H9 (cell line): ENCODE measurements around the gene CHL1. TPM values are rescaled to one million over a fixed set of nuclear protein-coding genes. Genes with fewer than 3 reads are reported as not detected.

Experiments used
- DNase-seq: peaks from one replicate; pipeline ENCODE4 v3.0.0-alpha.2; 2017
- H2AFZ ChIP-seq: one replicate; pipeline ENCODE4 v1.6.1; 2013; ENCODE audit warnings: mild to moderate bottlenecking, low read length, control low read depth, moderate library complexity
- H2AK5ac ChIP-seq: 2 replicates; pipeline ENCODE4 v1.6.1; 2013; ENCODE audit warnings: low read length, control low read depth, mixed read lengths; ENCODE audit not compliant: insufficient read length
- H2BK120ac ChIP-seq: one replicate; pipeline ENCODE4 v1.6.1; 2013; ENCODE audit warnings: low read depth, mild to moderate bottlenecking, low read length, control low read depth, inconsistent platforms; ENCODE audit not compliant: poor library complexity, severe bottlenecking
- H2BK12ac ChIP-seq: 2 replicates; pipeline ENCODE4 v1.6.1; 2013; ENCODE audit warnings: low read length, control low read depth, mixed read lengths, low read depth; ENCODE audit not compliant: insufficient read length
- H2BK15ac ChIP-seq: 2 replicates; pipeline ENCODE4 v1.6.1; 2013; ENCODE audit warnings: low read depth, low read length, control low read depth
- H2BK20ac ChIP-seq: one replicate; pipeline ENCODE4 v1.6.1; 2013; ENCODE audit warnings: low read depth, mild to moderate bottlenecking, low read length, control low read depth, inconsistent platforms; ENCODE audit not compliant: poor library complexity, severe bottlenecking
- H2BK5ac ChIP-seq: 2 replicates; pipeline ENCODE4 v1.6.1; 2013; ENCODE audit warnings: low read length, control low read depth, mixed read lengths; ENCODE audit not compliant: insufficient read length
- H3K14ac ChIP-seq: 2 replicates; pipeline ENCODE4 v1.6.1; 2013; ENCODE audit warnings: low read length, control low read depth; ENCODE audit not compliant: insufficient read depth
- H3K18ac ChIP-seq: 2 replicates; pipeline ENCODE4 v1.6.1; 2013; ENCODE audit warnings: low read depth, mild to moderate bottlenecking, mixed read lengths, low read length, control low read depth; ENCODE audit not compliant: insufficient read length
- H3K23ac ChIP-seq: 2 replicates; pipeline ENCODE4 v1.6.1; 2013; ENCODE audit warnings: low read length, control low read depth, mixed read lengths, low read depth; ENCODE audit not compliant: insufficient read length
- H3K23me2 ChIP-seq: 2 replicates; pipeline ENCODE4 v1.6.1; 2013; ENCODE audit warnings: low read depth, mild to moderate bottlenecking, mixed read lengths, low read length, control low read depth; ENCODE audit not compliant: insufficient read length, poor library complexity, severe bottlenecking
- H3K27ac ChIP-seq: 2 replicates; pipeline ENCODE4 v1.5.1; 2013; ENCODE audit warnings: low read length, control low read depth, mixed read lengths, low read depth; ENCODE audit not compliant: insufficient read length
- H3K27me3 ChIP-seq: 2 replicates; pipeline ENCODE4 v1.6.1; 2013; ENCODE audit warnings: low read length, control low read depth, inconsistent platforms; ENCODE audit not compliant: insufficient read depth
- H3K4ac ChIP-seq: 2 replicates; pipeline ENCODE4 v1.6.1; 2013; ENCODE audit warnings: low read depth, mild to moderate bottlenecking, control low read depth, inconsistent platforms, low read length, moderate library complexity
- H3K4me1 ChIP-seq: 2 replicates; pipeline ENCODE4 v1.6.1; 2013; ENCODE audit warnings: low read length, control low read depth, inconsistent platforms; ENCODE audit not compliant: insufficient read depth
- H3K4me2 ChIP-seq: 2 replicates; pipeline ENCODE4 v1.6.1; 2013; ENCODE audit warnings: low read length, control low read depth, mixed read lengths; ENCODE audit not compliant: insufficient read length, insufficient read depth
- H3K56ac ChIP-seq: 2 replicates; pipeline ENCODE4 v1.6.1; 2013; ENCODE audit warnings: low read depth, mild to moderate bottlenecking, mixed read lengths, low read length, control low read depth; ENCODE audit not compliant: insufficient read length
- H3K79me1 ChIP-seq: 2 replicates; pipeline ENCODE4 v1.6.1; 2013; ENCODE audit warnings: low read depth, mild to moderate bottlenecking, moderate library complexity, low read length, control low read depth, inconsistent platforms; ENCODE audit not compliant: insufficient read depth, poor library complexity, severe bottlenecking
- H3K79me2 ChIP-seq: 2 replicates; pipeline ENCODE4 v1.6.1; 2013; ENCODE audit warnings: low read length, control low read depth, inconsistent platforms; ENCODE audit not compliant: insufficient read depth
- H3K9ac ChIP-seq: 2 replicates; pipeline ENCODE4 v1.6.1; 2013; ENCODE audit warnings: low read length, control low read depth, mixed read lengths; ENCODE audit not compliant: insufficient read length; ENCODE audit errors: extremely low read depth
- H3K9me3 ChIP-seq: one replicate; pipeline ENCODE4 v1.6.1; 2013; ENCODE audit warnings: low read depth, low read length, inconsistent platforms; ENCODE audit not compliant: control insufficient read depth
- H3T11ph ChIP-seq: one replicate; pipeline ENCODE4 v1.6.1; 2013; ENCODE audit warnings: mild to moderate bottlenecking, low read length, control low read depth, inconsistent platforms
- H4K20me1 ChIP-seq: one replicate; pipeline ENCODE4 v1.6.1; 2013; ENCODE audit not compliant: control insufficient read depth, insufficient read length, insufficient read depth
- H4K5ac ChIP-seq: 2 replicates; pipeline ENCODE4 v1.6.1; 2013; ENCODE audit warnings: low read depth, mild to moderate bottlenecking, mixed read lengths, low read length, control low read depth; ENCODE audit not compliant: insufficient read length
- H4K8ac ChIP-seq: replicated peaks from 2 replicates; pipeline ENCODE4 v1.6.1; 2013; ENCODE audit warnings: low read length, control low read depth, mixed read lengths, low read depth; ENCODE audit not compliant: insufficient read length
- H4K91ac ChIP-seq: 2 replicates; pipeline ENCODE4 v1.6.1; 2013; ENCODE audit warnings: low read depth, mild to moderate bottlenecking, moderate library complexity, mixed read lengths, low read length, control low read depth; ENCODE audit not compliant: insufficient read length
- H3K27ac Mint-ChIP-seq, 3 experiments: 2 replicates in 2 of 3; 3 replicates in 1 of 3; pipeline ENCODE4 v1.8.0; 2020 to 2021; ENCODE audit warnings: mixed read lengths in 3 of 3, mild to moderate bottlenecking in 1 of 3, moderate library complexity in 1 of 3
- H3K27me3 Mint-ChIP-seq: 2 replicates; pipeline ENCODE4 v1.8.0; 2021; ENCODE audit warnings: low read depth, mild to moderate bottlenecking, moderate library complexity, mixed read lengths
- H3K36me3 Mint-ChIP-seq, 3 experiments: 2 replicates in 2 of 3; 3 replicates in 1 of 3; pipeline ENCODE4 v1.8.0; 2020 to 2021; ENCODE audit warnings: low read depth in 3 of 3, mixed read lengths in 3 of 3; ENCODE audit not compliant: insufficient read depth in 1 of 3
- H3K4me1 Mint-ChIP-seq, 2 experiments: 2 replicates each; pipeline ENCODE4 v1.8.0; 2020; ENCODE audit warnings: mixed read lengths in 2 of 2
- H3K4me3 Mint-ChIP-seq, 2 experiments: 2 replicates in 1 of 2; 3 replicates in 1 of 2; pipeline ENCODE4 v1.8.0; 2020 to 2021; ENCODE audit warnings: mild to moderate bottlenecking in 2 of 2, mixed read lengths in 2 of 2, moderate library complexity in 1 of 2
- H3K9me3 Mint-ChIP-seq, 2 experiments: 2 replicates in 1 of 2; 3 replicates in 1 of 2; pipeline ENCODE4 v1.8.0; 2020; ENCODE audit warnings: mild to moderate bottlenecking in 2 of 2, mixed read lengths in 2 of 2, moderate library complexity in 1 of 2
- WGBS: extraction: QIAGEN DNeasy Blood & Tissue Kit; methylation state at CpG from one replicate; pipeline ENCODE4 v1.1.7; 2013; ENCODE audit warnings: missing lambda C conversion rate, low lambda C conversion rate, mixed read lengths; ENCODE audit not compliant: insufficient read length; ENCODE audit errors: extremely low coverage; 5-methylcytosine and 5-hydroxymethylcytosine counted together
- total RNA-seq: library from RNA; stranded (reverse); gene quantifications from 2 replicates; pipeline ENCODE4 v1.2.1, GENCODE V29; 2021
- TF ChIP-seq, protein P1 (sequence below): fragments of 200-600 bp; sonication (generic); conservative IDR thresholded peaks from 3 replicates; pipeline ENCODE4 v1.8.0; 2021; ENCODE audit warnings: antibody characterized with exemption, mild to moderate bottlenecking

CHL1 gene
- total RNA-seq, 1 experiment from 2014 or later = not detected

DNA sequence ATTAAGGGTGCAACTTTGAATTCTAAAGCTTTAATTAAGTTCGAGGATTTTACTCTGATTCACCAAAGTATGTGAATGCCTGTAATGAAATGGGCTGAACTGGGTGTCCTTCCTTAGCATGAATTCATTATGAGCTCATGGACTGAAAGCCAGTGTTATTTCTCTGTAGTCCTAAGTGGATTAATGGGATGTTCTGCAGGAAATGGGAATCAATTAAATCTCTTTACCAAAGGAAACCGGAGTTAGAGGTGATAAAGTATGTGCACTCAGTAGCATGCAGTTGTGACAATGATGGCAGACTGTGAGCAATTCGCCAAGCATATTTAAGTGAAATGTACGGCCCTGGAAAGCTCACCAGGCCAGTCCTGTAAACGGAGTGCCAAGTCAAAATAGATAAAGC, 138.7 kb downstream of the CHL1 start:
- no peak overlapping the region for H3K56ac ChIP-seq
- H2BK120ac ChIP-seq = no peak overlapping the region
- no peak overlapping the region for H3K14ac ChIP-seq
- no peaks in the 10 kb centered on the region for H3K9me3 ChIP-seq
- no peaks in the 10 kb centered on the region for H3K27me3 ChIP-seq
- TF ChIP-seq, protein P1, sequence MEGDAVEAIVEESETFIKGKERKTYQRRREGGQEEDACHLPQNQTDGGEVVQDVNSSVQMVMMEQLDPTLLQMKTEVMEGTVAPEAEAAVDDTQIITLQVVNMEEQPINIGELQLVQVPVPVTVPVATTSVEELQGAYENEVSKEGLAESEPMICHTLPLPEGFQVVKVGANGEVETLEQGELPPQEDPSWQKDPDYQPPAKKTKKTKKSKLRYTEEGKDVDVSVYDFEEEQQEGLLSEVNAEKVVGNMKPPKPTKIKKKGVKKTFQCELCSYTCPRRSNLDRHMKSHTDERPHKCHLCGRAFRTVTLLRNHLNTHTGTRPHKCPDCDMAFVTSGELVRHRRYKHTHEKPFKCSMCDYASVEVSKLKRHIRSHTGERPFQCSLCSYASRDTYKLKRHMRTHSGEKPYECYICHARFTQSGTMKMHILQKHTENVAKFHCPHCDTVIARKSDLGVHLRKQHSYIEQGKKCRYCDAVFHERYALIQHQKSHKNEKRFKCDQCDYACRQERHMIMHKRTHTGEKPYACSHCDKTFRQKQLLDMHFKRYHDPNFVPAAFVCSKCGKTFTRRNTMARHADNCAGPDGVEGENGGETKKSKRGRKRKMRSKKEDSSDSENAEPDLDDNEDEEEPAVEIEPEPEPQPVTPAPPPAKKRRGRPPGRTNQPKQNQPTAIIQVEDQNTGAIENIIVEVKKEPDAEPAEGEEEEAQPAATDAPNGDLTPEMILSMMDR = no peak
- no peak overlapping the region for H3K23ac ChIP-seq
- no peak overlapping the region for H3K4ac ChIP-seq
- no peaks in the 10 kb centered on the region for H3K27me3 Mint-ChIP-seq
- H3K79me2 ChIP-seq = no peaks in the 10 kb centered on the region
- no peak overlapping the region for H2AFZ ChIP-seq
- no peaks in the 10 kb centered on the region for H3K79me1 ChIP-seq
- H3K36me3 Mint-ChIP-seq = no peaks in the 10 kb centered on the region
- H2AK5ac ChIP-seq = no peak overlapping the region
- no peaks in the 10 kb centered on the region for H3K23me2 ChIP-seq
- H4K8ac ChIP-seq = no peak overlapping the region
- H3K4me3 Mint-ChIP-seq = no peak overlapping the region
- no peaks in the 10 kb centered on the region for H3K9me3 Mint-ChIP-seq
- no peaks in the 10 kb centered on the region for H4K20me1 ChIP-seq
- no peak for DNase-seq
- H4K91ac ChIP-seq = no peak overlapping the region
- no peak overlapping the region for H2BK20ac ChIP-seq
- no CpG with 5 or more reads among the region's 5 CpGs for WGBS
- H2BK12ac ChIP-seq = no peak overlapping the region
- no peak overlapping the region for H3K9ac ChIP-seq
- H3K27ac ChIP-seq = no peak overlapping the region
- H3K18ac ChIP-seq = no peak overlapping the region
- H4K5ac ChIP-seq = no peak overlapping the region
- H3T11ph ChIP-seq = no peak overlapping the region
- peaks cover 0 to 11% of the 10 kb centered on the region in 2 experiments; a peak in 1 of 4 replicates for H3K4me1 Mint-ChIP-seq
- H3K27ac Mint-ChIP-seq = no peak overlapping the region
- no peak overlapping the region for H3K4me2 ChIP-seq
- no peaks in the 10 kb centered on the region for H3K4me1 ChIP-seq
- no peak overlapping the region for H2BK15ac ChIP-seq
- no peak overlapping the region for H2BK5ac ChIP-seq
